ENCODE results near the gene UBE2C. TPM values are rescaled to one million over a fixed set of nuclear protein-coding genes. Genes with fewer than 3 reads are reported as not detected.

Gene UBE2C
- total RNA-seq, 1 experiment from 2014 or later, result 205 TPM

GRCh38 chr20:45772693-45773092, 39.8 kb upstream of the UBE2C start:
- Histone ChIP-seq H3K36me3 (ENCODE audit: control insufficient read depth in 1 of 2, insufficient read depth in 2 of 2, low read length in 2 of 2) (no peaks in the 10 kb centered on the region), H3K4me1 (ENCODE audit: control insufficient read depth in 1 of 2, insufficient read depth in 2 of 2, low read length in 2 of 2) (peaks cover 2 to 23% of the 10 kb centered on the region in 2 experiments; a peak in 2 of 4 replicates), H3K27me3 (ENCODE audit: insufficient read depth, low read length) (no peaks in the 10 kb centered on the region; the same call in 1 of the 2 replicates), H3K9me3 (ENCODE audit: control insufficient read depth in 1 of 2, insufficient read depth in 1 of 2, low read depth in 1 of 2, low read length in 2 of 2) (no peaks in the 10 kb centered on the region), H3K9ac (ENCODE audit: low read length) (no peak overlapping the region), H3K27ac (ENCODE audit: low read depth, low read length) (no peak overlapping the region), H3K9me2 (ENCODE audit: insufficient read depth) (no peaks in the 10 kb centered on the region), H2AFZ (ENCODE audit: low read depth, low read length, poor library complexity, severe bottlenecking) (no peak overlapping the region), H3K4me2 (ENCODE audit: low read length) (no peak overlapping the region), H3K4me3 (replicated peaks in 1 of 2; ENCODE audit: low read depth in 1 of 2, low read length in 2 of 2) (no peak overlapping the region), H4K20me1 (ENCODE audit: insufficient read depth) (no peaks in the 10 kb centered on the region), H3K79me2 (ENCODE audit: insufficient read depth, low read length) (no peaks in the 10 kb centered on the region)
- TF ChIP-seq YY1 (IDR thresholded peaks at IDR 0.05; ENCODE audit: extremely low read depth, insufficient replicate concordance, low read depth, low read length), result no peak
- no peak for TF ChIP-seq CEBPB (IDR thresholded peaks at IDR 0.05; ENCODE audit: low read depth)
- TF ChIP-seq SRF (IDR thresholded peaks at IDR 0.05; ENCODE audit: low read depth), result no peak
- TF ChIP-seq, protein P1, sequence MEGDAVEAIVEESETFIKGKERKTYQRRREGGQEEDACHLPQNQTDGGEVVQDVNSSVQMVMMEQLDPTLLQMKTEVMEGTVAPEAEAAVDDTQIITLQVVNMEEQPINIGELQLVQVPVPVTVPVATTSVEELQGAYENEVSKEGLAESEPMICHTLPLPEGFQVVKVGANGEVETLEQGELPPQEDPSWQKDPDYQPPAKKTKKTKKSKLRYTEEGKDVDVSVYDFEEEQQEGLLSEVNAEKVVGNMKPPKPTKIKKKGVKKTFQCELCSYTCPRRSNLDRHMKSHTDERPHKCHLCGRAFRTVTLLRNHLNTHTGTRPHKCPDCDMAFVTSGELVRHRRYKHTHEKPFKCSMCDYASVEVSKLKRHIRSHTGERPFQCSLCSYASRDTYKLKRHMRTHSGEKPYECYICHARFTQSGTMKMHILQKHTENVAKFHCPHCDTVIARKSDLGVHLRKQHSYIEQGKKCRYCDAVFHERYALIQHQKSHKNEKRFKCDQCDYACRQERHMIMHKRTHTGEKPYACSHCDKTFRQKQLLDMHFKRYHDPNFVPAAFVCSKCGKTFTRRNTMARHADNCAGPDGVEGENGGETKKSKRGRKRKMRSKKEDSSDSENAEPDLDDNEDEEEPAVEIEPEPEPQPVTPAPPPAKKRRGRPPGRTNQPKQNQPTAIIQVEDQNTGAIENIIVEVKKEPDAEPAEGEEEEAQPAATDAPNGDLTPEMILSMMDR (IDR thresholded peaks at IDR 0.05 in 2 of 3, conservative IDR thresholded peaks at IDR 0.05 in 1 of 3; ENCODE audit: borderline replicate concordance in 1 of 3, insufficient read depth in 1 of 3, low read depth in 2 of 3, low read length in 2 of 3), result no peak
- TF ChIP-seq ZFX (IDR thresholded peaks at IDR 0.05), result no peak
- TF ChIP-seq EZH2 (IDR thresholded peaks at IDR 0.05), result no peak
- no peak for TF ChIP-seq RAD21 (IDR thresholded peaks at IDR 0.05; ENCODE audit: low read depth)
- no peak for TF ChIP-seq SP1 (IDR thresholded peaks at IDR 0.05; ENCODE audit: low read depth)
- intact Hi-C loops (cut with micrococcal nuclease), result loop anchor here (10.0 kb wide), 1 partner anchor 728 kb away; no protein-coding TSS in a partner anchor
- BruUV-seq (replicated peaks), result no TSS peak
- ChIA-PET RAD21 (ENCODE audit: low non-redundant PET in 1 of 2, low total read pairs in 2 of 2, uncharacterized antibody in 2 of 2, unreplicated experiment in 2 of 2) (interaction anchor here in 1 of 2 experiments (0.6 kb wide), 1 partner anchor 91 kb away, joined by 3 read pairs; no protein-coding TSS in a partner anchor), CTCF (no interaction called here), POLR2A (no interaction called here)
- ATAC-seq (no peak), DNase-seq (ENCODE audit: low read depth, low spot score) (no peak)

- ChIA-PET POLR2A (no interaction called here), RAD21 (ENCODE audit: low non-redundant PET in 1 of 2, low total read pairs in 2 of 2, uncharacterized antibody in 2 of 2, unreplicated experiment in 2 of 2) (no interaction called here)
- intact Hi-C loops (cut with micrococcal nuclease), result loop anchor here (10.0 kb wide), 1 partner anchor 730 kb away; no protein-coding TSS in a partner anchor
Measured at GRCh38 chr20:45774945-45775344, 37.5 kb upstream of the UBE2C start.

More at GRCh38 chr20:45774945-45775344, 37.5 kb upstream of the UBE2C start:
- H3K4me3 ChIP-seq (replicated peaks in 1 of 2; ENCODE audit: low read depth in 1 of 2, low read length in 2 of 2), result no peak overlapping the region
- TF ChIP-seq POLR2AphosphoS5 (IDR thresholded peaks at IDR 0.05; ENCODE audit: low read depth, low read length) (no peak), EGR1 (IDR thresholded peaks at IDR 0.05; ENCODE audit: low read depth) (no peak), ATF3 (IDR thresholded peaks at IDR 0.05) (no peak), SIN3A (IDR thresholded peaks at IDR 0.05; ENCODE audit: low read depth) (no peak)
- TF ChIP-seq, protein P1 (IDR thresholded peaks at IDR 0.05 in 2 of 3, conservative IDR thresholded peaks at IDR 0.05 in 1 of 3; ENCODE audit: borderline replicate concordance in 1 of 3, insufficient read depth in 1 of 3, low read depth in 2 of 3, low read length in 2 of 3), result no peak
- H3K79me2 ChIP-seq (ENCODE audit: insufficient read depth, low read length), result no peaks in the 10 kb centered on the region
- H4K20me1 ChIP-seq (ENCODE audit: insufficient read depth), result no peaks in the 10 kb centered on the region
- H3K4me2 ChIP-seq (ENCODE audit: low read length), result no peak overlapping the region
- H3K36me3 ChIP-seq (ENCODE audit: control insufficient read depth in 1 of 2, insufficient read depth in 2 of 2, low read length in 2 of 2), result no peaks in the 10 kb centered on the region
- no peak for ATAC-seq
- H2AFZ ChIP-seq (ENCODE audit: low read depth, low read length, poor library complexity, severe bottlenecking), result no peak overlapping the region
- H3K9me2 ChIP-seq (ENCODE audit: insufficient read depth), result no peaks in the 10 kb centered on the region
- no peaks in the 10 kb centered on the region for H3K9me3 ChIP-seq (ENCODE audit: control insufficient read depth in 1 of 2, insufficient read depth in 1 of 2, low read depth in 1 of 2, low read length in 2 of 2)
- no TSS peak for BruUV-seq (replicated peaks)
- H3K9ac ChIP-seq (ENCODE audit: low read length), result no peak overlapping the region
- CTCF ChIA-PET, result no interaction called here
- no peaks in the 10 kb centered on the region; the same call in 1 of the 2 replicates for H3K27me3 ChIP-seq (ENCODE audit: insufficient read depth, low read length)
- DNase-seq (ENCODE audit: low read depth, low spot score), result no peak
- peaks cover 20 to 45% of the 10 kb centered on the region in 2 experiments for H3K4me1 ChIP-seq (ENCODE audit: control insufficient read depth in 1 of 2, insufficient read depth in 2 of 2, low read length in 2 of 2)
- H3K27ac ChIP-seq (ENCODE audit: low read depth, low read length), result no peak overlapping the region

All from HCT116 (cell line).